Adrenal gland (tissue), 5 donors: ENCODE results near the gene CUL9.

Source experiments
- POLR2A ChIP-seq, 2 donors: fragments of 450-650 bp; IDR thresholded peaks; one replicate each; pipeline ENCODE4 v1.6.1; 2017; ENCODE audit warnings: antibody characterized with exemption in 2 of 2, mild to moderate bottlenecking in 2 of 2, moderate library complexity in 1 of 2
- TF ChIP-seq, protein P1 (sequence below), 6 experiments: fragments of 450-650 bp in 4 of 6; fragments of 200-600 bp in 2 of 6; sonication (generic) in 1 of 6; IDR thresholded peaks; 1 replicate in 5 of 6; 2 replicates in 1 of 6; pipeline versions ENCODE4 v1.5.1 to v1.8.0; 2016 to 2021; ENCODE audit warnings: antibody characterized with exemption in 6 of 6, mild to moderate bottlenecking in 2 of 6, moderate library complexity in 1 of 6
- donor health status: DM: no; HTN: no; CAD: no.

- TF ChIP-seq, protein P1, sequence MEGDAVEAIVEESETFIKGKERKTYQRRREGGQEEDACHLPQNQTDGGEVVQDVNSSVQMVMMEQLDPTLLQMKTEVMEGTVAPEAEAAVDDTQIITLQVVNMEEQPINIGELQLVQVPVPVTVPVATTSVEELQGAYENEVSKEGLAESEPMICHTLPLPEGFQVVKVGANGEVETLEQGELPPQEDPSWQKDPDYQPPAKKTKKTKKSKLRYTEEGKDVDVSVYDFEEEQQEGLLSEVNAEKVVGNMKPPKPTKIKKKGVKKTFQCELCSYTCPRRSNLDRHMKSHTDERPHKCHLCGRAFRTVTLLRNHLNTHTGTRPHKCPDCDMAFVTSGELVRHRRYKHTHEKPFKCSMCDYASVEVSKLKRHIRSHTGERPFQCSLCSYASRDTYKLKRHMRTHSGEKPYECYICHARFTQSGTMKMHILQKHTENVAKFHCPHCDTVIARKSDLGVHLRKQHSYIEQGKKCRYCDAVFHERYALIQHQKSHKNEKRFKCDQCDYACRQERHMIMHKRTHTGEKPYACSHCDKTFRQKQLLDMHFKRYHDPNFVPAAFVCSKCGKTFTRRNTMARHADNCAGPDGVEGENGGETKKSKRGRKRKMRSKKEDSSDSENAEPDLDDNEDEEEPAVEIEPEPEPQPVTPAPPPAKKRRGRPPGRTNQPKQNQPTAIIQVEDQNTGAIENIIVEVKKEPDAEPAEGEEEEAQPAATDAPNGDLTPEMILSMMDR (IDR thresholded peaks at IDR 0.05), result no peak
- no peak for TF ChIP-seq POLR2A (IDR thresholded peaks at IDR 0.05)
Measured at GRCh38 chr6:43196337-43196736, 14.3 kb downstream of the CUL9 start.
